H1 (cell line): ENCODE measurements around the gene MTPN.

Experiments used
- BACH1 ChIP-seq: IDR thresholded peaks from 2 replicates; pipeline ENCODE4 v1.6.1; 2012; ENCODE audit warnings: low read length, improper control_type of control experiment
- CHD1 ChIP-seq: IDR thresholded peaks from 2 replicates; pipeline ENCODE4 v1.6.1; 2012; ENCODE audit warnings: low read depth, low read length, improper control_type of control experiment
- CTCF ChIP-seq, 3 experiments: IDR thresholded peaks; 1 replicate in 2 of 3; 2 replicates in 1 of 3; pipeline versions ENCODE4 v1.5.1 to v1.6.1; 2011; ENCODE audit warnings: low read length in 3 of 3, mild to moderate bottlenecking in 3 of 3, inconsistent platforms in 2 of 3, low read depth in 1 of 3, moderate library complexity in 1 of 3; ENCODE audit not compliant: insufficient read depth in 1 of 3; ENCODE audit errors: control extremely low read depth in 1 of 3
- EGR1 ChIP-seq: IDR thresholded peaks from 2 replicates; pipeline ENCODE4 v1.6.1; 2011; ENCODE audit warnings: low read depth, low read length, borderline replicate concordance
- EZH2 ChIP-seq: fragments of 200-600 bp; sonication (generic); IDR thresholded peaks from 2 replicates; pipeline ENCODE4 v1.7.1; 2012; ENCODE audit warnings: low read depth, mild to moderate bottlenecking, moderate library complexity, low read length, inconsistent platforms; ENCODE audit not compliant: severe bottlenecking
- HDAC2 ChIP-seq, 2 experiments: fragments of 300-600 bp in 1 of 2; sonication (generic) in 1 of 2; IDR thresholded peaks; 2 replicates each; pipeline ENCODE4 v1.6.1; 2011 to 2012; ENCODE audit warnings: low read depth in 2 of 2, low read length in 2 of 2, mild to moderate bottlenecking in 2 of 2, moderate library complexity in 2 of 2, borderline replicate concordance in 1 of 2, inconsistent platforms in 1 of 2
- MAX ChIP-seq: IDR thresholded peaks from 2 replicates; pipeline ENCODE4 v1.6.1; 2012; ENCODE audit warnings: inconsistent platforms
- POLR2A ChIP-seq, 2 experiments: IDR thresholded peaks; 1 replicate in 1 of 2; 2 replicates in 1 of 2; pipeline ENCODE4 v1.6.1; 2011; ENCODE audit warnings: low read depth in 2 of 2, low read length in 2 of 2, mild to moderate bottlenecking in 2 of 2; ENCODE audit errors: control extremely low read depth in 1 of 2
- SIN3A ChIP-seq, 2 experiments: IDR thresholded peaks in 1 of 2; conservative IDR thresholded peaks in 1 of 2; 2 replicates each; pipeline ENCODE4 v1.6.1; 2011 to 2012; ENCODE audit warnings: low read length in 2 of 2, improper control_type of control experiment in 1 of 2, low read depth in 1 of 2, mild to moderate bottlenecking in 1 of 2
- SRF ChIP-seq: IDR thresholded peaks from 2 replicates; pipeline ENCODE4 v1.6.1; 2011; ENCODE audit warnings: mild to moderate bottlenecking, low read depth, low read length, moderate library complexity
- TAF1 ChIP-seq: IDR thresholded peaks from 2 replicates; pipeline ENCODE4 v1.6.1; 2011; ENCODE audit warnings: mild to moderate bottlenecking, low read depth, low read length
- TCF12 ChIP-seq: IDR thresholded peaks from 2 replicates; pipeline ENCODE4 v1.6.1; 2011; ENCODE audit warnings: low read depth, mild to moderate bottlenecking, low read length
- TF ChIP-seq, protein P1 (sequence below): IDR thresholded peaks from 2 replicates; pipeline ENCODE4 v1.6.1; 2011; ENCODE audit warnings: low read depth, mild to moderate bottlenecking, low read length; ENCODE audit not compliant: insufficient read depth

GRCh38 chr7:135899458-135900064, 77.6 kb downstream of the MTPN start:
- no peak for TF ChIP-seq POLR2A (IDR thresholded peaks at IDR 0.05; ENCODE audit: control extremely low read depth in 1 of 2, low read depth in 2 of 2, low read length in 2 of 2)
- TF ChIP-seq EGR1: no peak
- no peak for TF ChIP-seq CTCF (IDR thresholded peaks at IDR 0.05; ENCODE audit: control extremely low read depth in 1 of 3, insufficient read depth in 1 of 3, low read depth in 1 of 3, low read length in 3 of 3)
- TF ChIP-seq EZH2: no peak
- TF ChIP-seq SIN3A (conservative IDR thresholded peaks at IDR 0.05 in 1 of 2, IDR thresholded peaks at IDR 0.05 in 1 of 2; ENCODE audit: low read depth in 1 of 2, low read length in 2 of 2): no peak
- TF ChIP-seq, protein P1, sequence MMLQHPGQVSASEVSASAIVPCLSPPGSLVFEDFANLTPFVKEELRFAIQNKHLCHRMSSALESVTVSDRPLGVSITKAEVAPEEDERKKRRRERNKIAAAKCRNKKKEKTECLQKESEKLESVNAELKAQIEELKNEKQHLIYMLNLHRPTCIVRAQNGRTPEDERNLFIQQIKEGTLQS: no peak
- TF ChIP-seq BACH1: no peak
- no peak for TF ChIP-seq HDAC2 (IDR thresholded peaks at IDR 0.05; ENCODE audit: borderline replicate concordance in 1 of 2, low read depth in 2 of 2, low read length in 2 of 2)
- no peak for TF ChIP-seq TAF1
- no peak for TF ChIP-seq SRF
- TF ChIP-seq MAX: no peak
- TF ChIP-seq TCF12: no peak
- TF ChIP-seq CHD1: no peak
